Measurements from ENCODE around the gene PBX1.

PBX1 gene

GRCh38 chr1:164641353-164641730 is 82.4 kb downstream of the PBX1 start:
- no peak overlapping the region for H3K4me2 ChIP-seq (ENCODE audit: low read depth, low read length)
- DNase-seq, result no peak
- H3K9ac ChIP-seq (ENCODE audit: low read length), result no peak overlapping the region
- TF ChIP-seq CTCF (IDR thresholded peaks at IDR 0.05; ENCODE audit: low read length), result no peak
- no peak for TF ChIP-seq EZH2 (optimal IDR thresholded peaks at IDR 0.05; ENCODE audit: low read depth, low read length)
- TF ChIP-seq EZH2phosphoT487 (IDR thresholded peaks at IDR 0.05; ENCODE audit: low read length), result no peak
- 0 out of 2 replicates have a peak, but pooled peaks cover 3% of the 10 kb centered on the region for H3K79me2 ChIP-seq (ENCODE audit: low read length)
- H3K9me2 ChIP-seq (replicated peaks; ENCODE audit: insufficient read depth, low read length), result no peaks in the 10 kb centered on the region
- no peaks in the 10 kb centered on the region for H3K9me3 ChIP-seq (replicated peaks; ENCODE audit: insufficient read depth, low read length)
- no peak overlapping the region for H3K4me3 ChIP-seq (ENCODE audit: low read length)
- no peak overlapping the region for H2AFZ ChIP-seq (ENCODE audit: low read length)
- H3K27ac ChIP-seq (ENCODE audit: low read length), result no peak overlapping the region
- H3F3A ChIP-seq (ENCODE audit: insufficient read depth, low read length), result peaks cover 4% of the 10 kb centered on the region
- no peaks in the 10 kb centered on the region for H4K20me1 ChIP-seq (ENCODE audit: insufficient read depth, low read length)
- H3K36me3 ChIP-seq (replicated peaks; ENCODE audit: insufficient read depth, low read length), result no peaks in the 10 kb centered on the region
- H3K27me3 ChIP-seq (replicated peaks; ENCODE audit: insufficient read depth, low read length), result no peaks in the 10 kb centered on the region
- H3K4me1 ChIP-seq (ENCODE audit: low read length), result peaks cover 10% of the 10 kb centered on the region

- no peak overlapping the region for H2AFZ ChIP-seq (ENCODE audit: low read length)
- H3K27ac ChIP-seq (ENCODE audit: low read length), result no peak overlapping the region
- H3K9ac ChIP-seq (ENCODE audit: low read length), result no peak overlapping the region
- no peak for DNase-seq
- no peaks in the 10 kb centered on the region for H3K4me1 ChIP-seq (ENCODE audit: low read length)
- H3K79me2 ChIP-seq (ENCODE audit: low read length), result no peaks in the 10 kb centered on the region
- no peak overlapping the region for H3K4me2 ChIP-seq (ENCODE audit: low read depth, low read length)
- no peaks in the 10 kb centered on the region for H4K20me1 ChIP-seq (ENCODE audit: insufficient read depth, low read length)
- no peaks in the 10 kb centered on the region for H3F3A ChIP-seq (ENCODE audit: insufficient read depth, low read length)
- H3K4me3 ChIP-seq (ENCODE audit: low read length), result no peak overlapping the region
- no peaks in the 10 kb centered on the region for H3K36me3 ChIP-seq (replicated peaks; ENCODE audit: insufficient read depth, low read length)
- H3K9me3 ChIP-seq (replicated peaks; ENCODE audit: insufficient read depth, low read length), result no peaks in the 10 kb centered on the region
- no peaks in the 10 kb centered on the region for H3K27me3 ChIP-seq (replicated peaks; ENCODE audit: insufficient read depth, low read length)
- no peak for TF ChIP-seq CTCF (IDR thresholded peaks at IDR 0.05; ENCODE audit: low read length)
- no peak for TF ChIP-seq EZH2 (optimal IDR thresholded peaks at IDR 0.05; ENCODE audit: low read depth, low read length)
- no peaks in the 10 kb centered on the region for H3K9me2 ChIP-seq (replicated peaks; ENCODE audit: insufficient read depth, low read length)
Measured at GRCh38 chr1:164643018-164643417, 84.0 kb downstream of the PBX1 start.

GRCh38 chr1:164644268-164644667 is 85.3 kb downstream of the PBX1 start:
- Histone ChIP-seq H3K9ac (ENCODE audit: low read length) (no peak overlapping the region), H3K79me2 (ENCODE audit: low read length) (no peaks in the 10 kb centered on the region), H3F3A (ENCODE audit: insufficient read depth, low read length) (no peaks in the 10 kb centered on the region), H3K36me3 (replicated peaks; ENCODE audit: insufficient read depth, low read length) (no peaks in the 10 kb centered on the region), H2AFZ (ENCODE audit: low read length) (no peak overlapping the region), H3K9me2 (replicated peaks; ENCODE audit: insufficient read depth, low read length) (no peaks in the 10 kb centered on the region), H3K4me2 (ENCODE audit: low read depth, low read length) (no peak overlapping the region), H3K4me1 (ENCODE audit: low read length) (no peaks in the 10 kb centered on the region), H4K20me1 (ENCODE audit: insufficient read depth, low read length) (no peaks in the 10 kb centered on the region), H3K27me3 (replicated peaks; ENCODE audit: insufficient read depth, low read length) (no peaks in the 10 kb centered on the region), H3K9me3 (replicated peaks; ENCODE audit: insufficient read depth, low read length) (no peaks in the 10 kb centered on the region), H3K27ac (ENCODE audit: low read length) (no peak overlapping the region), H3K4me3 (ENCODE audit: low read length) (no peak overlapping the region)
- TF ChIP-seq CTCF (IDR thresholded peaks at IDR 0.05; ENCODE audit: low read length), result no peak
- no peak for DNase-seq
